ENCODE results near the gene SORCS3.

The SORCS3 gene

DNA sequence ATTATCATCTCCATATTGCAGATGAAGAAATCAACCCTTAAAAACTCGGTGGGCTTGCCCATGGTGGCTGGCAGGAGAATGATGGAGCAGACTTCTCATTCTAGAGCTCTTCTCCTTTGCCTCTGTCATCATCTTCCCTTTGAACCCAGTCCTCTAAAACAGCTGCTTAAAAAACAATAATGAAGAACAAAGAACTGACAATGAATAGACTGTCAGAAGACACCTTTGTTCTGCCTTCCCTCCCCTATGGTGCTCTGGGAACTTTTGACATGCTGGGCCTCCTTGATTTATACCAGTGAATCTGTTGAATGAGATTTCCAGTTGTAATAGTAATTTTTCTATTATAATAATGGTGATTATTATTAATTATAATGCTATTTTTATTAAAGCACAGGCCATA lies 103.0 kb downstream of the SORCS3 start:
- Histone ChIP-seq H3K79me2 (ENCODE audit: control insufficient read depth, insufficient read depth, low read length) (no peaks in the 10 kb centered on the region), H4K5ac (ENCODE audit: low read length) (no peak overlapping the region), H4K8ac (ENCODE audit: low read depth, low read length) (no peak overlapping the region), H3K4me3 (ENCODE audit: low read length) (no peak overlapping the region), H3K36me3 (ENCODE audit: control insufficient read depth, insufficient read depth, low read length) (no peaks in the 10 kb centered on the region), H2BK120ac (ENCODE audit: low read depth, low read length) (no peak overlapping the region), H3K4me1 (ENCODE audit: control insufficient read depth, low read depth, low read length) (no peaks in the 10 kb centered on the region), H3K18ac (ENCODE audit: low read length) (no peak overlapping the region), H2AK5ac (ENCODE audit: low read length) (no peak overlapping the region), H3K56ac (ENCODE audit: low read length) (no peak overlapping the region), H3K27ac (ENCODE audit: low read depth, low read length) (no peak overlapping the region), H3K4me2 (ENCODE audit: low read length) (no peak overlapping the region), H2BK15ac (replicated peaks; ENCODE audit: low read depth) (no peak overlapping the region), H2BK5ac (ENCODE audit: low read length) (no peak overlapping the region), H3K27me3 (ENCODE audit: insufficient read depth, low read length, poor library complexity) (no peaks in the 10 kb centered on the region), H3K9ac (ENCODE audit: low read length) (no peak overlapping the region), H3K23ac (ENCODE audit: low read length) (no peak overlapping the region), H3K79me1 (ENCODE audit: low read length) (no peaks in the 10 kb centered on the region), H3K4ac (ENCODE audit: low read depth, low read length) (no peak overlapping the region)
- DNase-seq: no peak
- no CpG with 5 or more reads among the region's 1 CpG for WGBS (ENCODE audit: extremely low coverage, insufficient coverage, low lambda C conversion rate)

DNA sequence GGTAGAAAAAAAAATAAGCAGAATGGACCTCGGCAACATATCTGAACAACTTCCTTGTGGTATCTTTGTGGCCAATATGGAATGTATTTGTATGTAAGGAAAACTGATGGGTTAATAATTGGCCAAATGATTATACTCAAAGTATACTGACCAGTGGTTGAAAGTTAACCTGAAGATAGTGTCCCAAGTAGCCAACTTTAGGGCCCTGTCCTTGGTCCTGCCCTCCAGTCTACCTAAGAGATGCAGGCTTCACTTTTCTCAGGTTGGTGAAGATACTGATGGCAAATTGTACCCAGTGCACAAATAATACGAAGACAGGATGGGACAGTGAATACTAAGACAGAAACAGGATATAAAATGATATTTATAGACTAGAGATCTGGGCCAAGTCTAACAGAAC lies 109.2 kb downstream of the SORCS3 start:
- Histone ChIP-seq H2AK5ac (ENCODE audit: low read length) (no peak overlapping the region), H3K36me3 (ENCODE audit: control insufficient read depth, insufficient read depth, low read length) (no peaks in the 10 kb centered on the region), H3K27ac (ENCODE audit: low read depth, low read length) (no peak overlapping the region), H3K79me2 (ENCODE audit: control insufficient read depth, insufficient read depth, low read length) (no peaks in the 10 kb centered on the region), H3K56ac (ENCODE audit: low read length) (no peak overlapping the region), H3K4me2 (ENCODE audit: low read length) (no peak overlapping the region), H4K5ac (ENCODE audit: low read length) (no peak overlapping the region), H2BK15ac (replicated peaks; ENCODE audit: low read depth) (no peak overlapping the region), H2BK120ac (ENCODE audit: low read depth, low read length) (no peak overlapping the region), H3K18ac (ENCODE audit: low read length) (no peak overlapping the region), H3K27me3 (ENCODE audit: insufficient read depth, low read length, poor library complexity) (no peaks in the 10 kb centered on the region), H3K9ac (ENCODE audit: low read length) (no peak overlapping the region), H2BK5ac (ENCODE audit: low read length) (no peak overlapping the region), H3K4me1 (ENCODE audit: control insufficient read depth, low read depth, low read length) (no peaks in the 10 kb centered on the region), H3K4ac (ENCODE audit: low read depth, low read length) (no peak overlapping the region), H3K79me1 (ENCODE audit: low read length) (no peaks in the 10 kb centered on the region), H4K8ac (ENCODE audit: low read depth, low read length) (no peak overlapping the region), H3K23ac (ENCODE audit: low read length) (no peak overlapping the region), H3K4me3 (ENCODE audit: low read length) (no peak overlapping the region)
- no CpG with 5 or more reads among the region's 2 CpGs for WGBS (ENCODE audit: extremely low coverage, insufficient coverage, low lambda C conversion rate)
- no peak for DNase-seq

- H3K4me1 ChIP-seq (ENCODE audit: control insufficient read depth, low read depth, low read length): no peaks in the 10 kb centered on the region
- H3K4ac ChIP-seq (ENCODE audit: low read depth, low read length): no peak overlapping the region
- H3K79me2 ChIP-seq (ENCODE audit: control insufficient read depth, insufficient read depth, low read length): no peaks in the 10 kb centered on the region
- no peak overlapping the region for H3K23ac ChIP-seq (ENCODE audit: low read length)
- no peaks in the 10 kb centered on the region for H3K27me3 ChIP-seq (ENCODE audit: insufficient read depth, low read length, poor library complexity)
- H3K27ac ChIP-seq (ENCODE audit: low read depth, low read length): no peak overlapping the region
- no peak overlapping the region for H2BK5ac ChIP-seq (ENCODE audit: low read length)
- WGBS (ENCODE audit: extremely low coverage, insufficient coverage, low lambda C conversion rate): no CpG with 5 or more reads among the region's 4 CpGs
- H3K4me2 ChIP-seq (ENCODE audit: low read length): no peak overlapping the region
- H3K9ac ChIP-seq (ENCODE audit: low read length): no peak overlapping the region
- H2BK120ac ChIP-seq (ENCODE audit: low read depth, low read length): no peak overlapping the region
- no peak overlapping the region for H2BK15ac ChIP-seq (replicated peaks; ENCODE audit: low read depth)
- DNase-seq: no peak
- no peak overlapping the region for H2AK5ac ChIP-seq (ENCODE audit: low read length)
- no peak overlapping the region for H3K18ac ChIP-seq (ENCODE audit: low read length)
- H3K56ac ChIP-seq (ENCODE audit: low read length): no peak overlapping the region
- no peak overlapping the region for H4K8ac ChIP-seq (ENCODE audit: low read depth, low read length)
- no peak overlapping the region for H4K5ac ChIP-seq (ENCODE audit: low read length)
- H3K36me3 ChIP-seq (ENCODE audit: control insufficient read depth, insufficient read depth, low read length): no peaks in the 10 kb centered on the region
- no peak overlapping the region for H3K4me3 ChIP-seq (ENCODE audit: low read length)
- no peaks in the 10 kb centered on the region for H3K79me1 ChIP-seq (ENCODE audit: low read length)
Measured at GRCh38 chr10:104762793-104763192, 121.7 kb downstream of the SORCS3 start.

DNA sequence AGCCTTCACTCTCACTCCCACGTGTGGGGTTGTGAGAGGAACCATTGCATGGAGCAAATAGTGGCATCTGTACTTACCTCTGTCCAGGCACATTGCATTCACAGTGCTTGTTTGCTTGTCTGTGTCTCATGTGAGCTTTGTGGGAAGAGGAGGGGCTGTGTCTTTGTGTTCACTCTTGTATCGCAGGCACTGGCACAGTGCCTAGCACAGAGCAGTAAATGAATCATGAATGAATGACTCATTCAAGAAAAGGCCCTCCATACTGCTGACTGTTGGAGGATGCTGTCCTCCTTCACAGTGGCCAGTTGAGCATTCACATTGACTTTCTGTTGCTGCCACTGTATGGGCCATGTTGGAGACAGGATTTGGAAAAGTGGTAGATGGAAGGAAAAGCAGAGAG lies 125.3 kb downstream of the SORCS3 start:
- Histone ChIP-seq H3K18ac (ENCODE audit: low read length) (no peak overlapping the region), H3K27ac (ENCODE audit: low read depth, low read length) (no peak overlapping the region), H3K27me3 (ENCODE audit: insufficient read depth, low read length, poor library complexity) (no peaks in the 10 kb centered on the region), H3K4me3 (ENCODE audit: low read length) (no peak overlapping the region), H3K79me1 (ENCODE audit: low read length) (no peaks in the 10 kb centered on the region), H2AK5ac (ENCODE audit: low read length) (no peak overlapping the region), H4K5ac (ENCODE audit: low read length) (no peak overlapping the region), H4K8ac (ENCODE audit: low read depth, low read length) (no peak overlapping the region), H3K23ac (ENCODE audit: low read length) (no peak overlapping the region), H3K79me2 (ENCODE audit: control insufficient read depth, insufficient read depth, low read length) (no peaks in the 10 kb centered on the region), H3K9ac (ENCODE audit: low read length) (no peak overlapping the region), H3K4me1 (ENCODE audit: control insufficient read depth, low read depth, low read length) (no peaks in the 10 kb centered on the region), H3K4ac (ENCODE audit: low read depth, low read length) (no peak overlapping the region), H2BK120ac (ENCODE audit: low read depth, low read length) (no peak overlapping the region), H3K56ac (ENCODE audit: low read length) (no peak overlapping the region), H3K4me2 (ENCODE audit: low read length) (no peak overlapping the region), H3K36me3 (ENCODE audit: control insufficient read depth, insufficient read depth, low read length) (no peaks in the 10 kb centered on the region), H2BK5ac (ENCODE audit: low read length) (no peak overlapping the region), H2BK15ac (replicated peaks; ENCODE audit: low read depth) (no peak overlapping the region)
- no peak for DNase-seq
- no CpG with 5 or more reads among the region's 2 CpGs for WGBS (ENCODE audit: extremely low coverage, insufficient coverage, low lambda C conversion rate)

DNA sequence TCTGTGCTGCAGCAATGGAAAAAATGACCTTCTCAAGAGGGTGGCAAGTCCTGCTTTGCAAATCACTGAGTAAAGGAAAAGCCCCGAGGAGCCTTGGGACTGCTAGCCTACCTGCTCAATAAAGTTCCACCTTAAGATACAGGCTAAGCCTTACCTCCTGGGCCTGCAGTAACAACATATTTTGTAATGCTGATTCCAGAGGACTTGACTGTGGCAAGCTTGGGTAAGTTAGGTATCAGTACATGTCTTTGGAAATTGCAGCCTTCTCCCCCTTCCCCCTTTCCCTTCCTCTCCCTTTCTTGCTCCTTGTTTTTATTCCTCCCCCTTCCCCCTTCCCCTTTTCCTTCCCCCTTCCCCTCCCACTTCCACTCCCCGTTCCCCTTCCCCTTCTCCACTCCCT lies 126.2 kb downstream of the SORCS3 start:
- no CpG with 5 or more reads among the region's 2 CpGs for WGBS (ENCODE audit: extremely low coverage, insufficient coverage, low lambda C conversion rate)
- H2BK5ac ChIP-seq (ENCODE audit: low read length): no peak overlapping the region
- H3K4me3 ChIP-seq (ENCODE audit: low read length): no peak overlapping the region

GRCh38 chr10:104767745-104768144 lies 126.7 kb downstream of the SORCS3 start:
- Histone ChIP-seq H3K27ac (ENCODE audit: low read depth, low read length) (no peak overlapping the region), H2BK5ac (ENCODE audit: low read length) (no peak overlapping the region), H4K5ac (ENCODE audit: low read length) (no peak overlapping the region), H3K4me3 (ENCODE audit: low read length) (no peak overlapping the region), H3K4me2 (ENCODE audit: low read length) (no peak overlapping the region), H3K9ac (ENCODE audit: low read length) (no peak overlapping the region), H2BK15ac (replicated peaks; ENCODE audit: low read depth) (no peak overlapping the region), H2AK5ac (ENCODE audit: low read length) (no peak overlapping the region), H3K27me3 (ENCODE audit: insufficient read depth, low read length, poor library complexity) (no peaks in the 10 kb centered on the region), H3K23ac (ENCODE audit: low read length) (no peak overlapping the region), H4K8ac (ENCODE audit: low read depth, low read length) (no peak overlapping the region), H2BK120ac (ENCODE audit: low read depth, low read length) (no peak overlapping the region), H3K56ac (ENCODE audit: low read length) (no peak overlapping the region), H3K79me2 (ENCODE audit: control insufficient read depth, insufficient read depth, low read length) (no peaks in the 10 kb centered on the region), H3K4me1 (ENCODE audit: control insufficient read depth, low read depth, low read length) (no peaks in the 10 kb centered on the region), H3K18ac (ENCODE audit: low read length) (no peak overlapping the region), H3K36me3 (ENCODE audit: control insufficient read depth, insufficient read depth, low read length) (no peaks in the 10 kb centered on the region), H3K4ac (ENCODE audit: low read depth, low read length) (no peak overlapping the region), H3K79me1 (ENCODE audit: low read length) (no peaks in the 10 kb centered on the region)
- WGBS (ENCODE audit: extremely low coverage, insufficient coverage, low lambda C conversion rate): no CpG with 5 or more reads among the region's 1 CpG
- DNase-seq: peak; percentile 22

More for the DNA sequence above, 126.2 kb downstream of the SORCS3 start:
- no peak overlapping the region for H3K23ac ChIP-seq (ENCODE audit: low read length)
- H3K36me3 ChIP-seq (ENCODE audit: control insufficient read depth, insufficient read depth, low read length): no peaks in the 10 kb centered on the region
- H3K27ac ChIP-seq (ENCODE audit: low read depth, low read length): no peak overlapping the region
- H2AK5ac ChIP-seq (ENCODE audit: low read length): no peak overlapping the region
- H3K79me1 ChIP-seq (ENCODE audit: low read length): no peaks in the 10 kb centered on the region
- H4K8ac ChIP-seq (ENCODE audit: low read depth, low read length): no peak overlapping the region
- H3K79me2 ChIP-seq (ENCODE audit: control insufficient read depth, insufficient read depth, low read length): no peaks in the 10 kb centered on the region
- H3K4me1 ChIP-seq (ENCODE audit: control insufficient read depth, low read depth, low read length): no peaks in the 10 kb centered on the region
- no peak overlapping the region for H3K4me2 ChIP-seq (ENCODE audit: low read length)
- no peak overlapping the region for H3K56ac ChIP-seq (ENCODE audit: low read length)
- no peak overlapping the region for H4K5ac ChIP-seq (ENCODE audit: low read length)
- H3K18ac ChIP-seq (ENCODE audit: low read length): no peak overlapping the region
- H2BK15ac ChIP-seq (replicated peaks; ENCODE audit: low read depth): no peak overlapping the region
- H2BK120ac ChIP-seq (ENCODE audit: low read depth, low read length): no peak overlapping the region
- H3K4ac ChIP-seq (ENCODE audit: low read depth, low read length): no peak overlapping the region
- DNase-seq: no peak
- H3K9ac ChIP-seq (ENCODE audit: low read length): no peak overlapping the region
- H3K27me3 ChIP-seq (ENCODE audit: insufficient read depth, low read length, poor library complexity): no peaks in the 10 kb centered on the region

Measured in mesendoderm (in vitro differentiated cells).